D721Med (cell line): ENCODE measurements around the gene MYOCD.

Experiments used
- DNase-seq: peaks from one replicate; pipeline ENCODE4 v3.0.0; 2011; ENCODE audit warnings: low spot score; ENCODE audit not compliant: insufficient read length
- FAIRE-seq: peaks from 2 replicates; lab custom pipeline; 2011; peaks lifted over from hg19 to GRCh38; lab: Jason Lieb, UNC
- TF ChIP-seq, protein P1 (sequence below): IDR thresholded peaks from 2 replicates; pipeline ENCODE4 v1.5.1; 2012; ENCODE audit warnings: mild to moderate bottlenecking, control low read depth; ENCODE audit not compliant: insufficient read depth; ENCODE audit errors: missing control alignments

Gene MYOCD

DNA sequence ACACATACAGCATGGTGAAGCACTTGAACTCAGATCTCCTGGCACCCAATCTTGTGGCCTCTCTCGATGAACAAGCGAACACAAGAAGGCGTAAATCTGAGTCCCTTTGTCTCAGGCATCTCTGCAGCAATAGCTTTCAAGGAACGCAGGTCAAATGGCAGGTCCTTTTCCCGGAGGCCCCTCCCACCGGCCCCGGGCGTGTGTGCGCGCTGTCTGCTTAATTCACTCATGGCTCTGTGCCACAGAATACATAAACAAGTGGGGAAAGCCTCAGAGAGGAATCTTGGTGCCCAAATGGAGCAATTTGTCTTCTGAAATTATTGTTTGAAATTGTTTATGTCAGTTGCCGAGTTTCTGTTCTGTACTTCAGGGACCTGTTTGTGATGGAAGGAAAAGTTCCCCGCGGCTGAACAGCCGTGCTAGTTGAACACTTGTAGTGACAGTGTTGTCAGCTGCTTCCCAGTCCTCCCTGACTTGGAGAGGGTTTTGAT is 14.8 kb downstream of the MYOCD start:
- TF ChIP-seq, protein P1, sequence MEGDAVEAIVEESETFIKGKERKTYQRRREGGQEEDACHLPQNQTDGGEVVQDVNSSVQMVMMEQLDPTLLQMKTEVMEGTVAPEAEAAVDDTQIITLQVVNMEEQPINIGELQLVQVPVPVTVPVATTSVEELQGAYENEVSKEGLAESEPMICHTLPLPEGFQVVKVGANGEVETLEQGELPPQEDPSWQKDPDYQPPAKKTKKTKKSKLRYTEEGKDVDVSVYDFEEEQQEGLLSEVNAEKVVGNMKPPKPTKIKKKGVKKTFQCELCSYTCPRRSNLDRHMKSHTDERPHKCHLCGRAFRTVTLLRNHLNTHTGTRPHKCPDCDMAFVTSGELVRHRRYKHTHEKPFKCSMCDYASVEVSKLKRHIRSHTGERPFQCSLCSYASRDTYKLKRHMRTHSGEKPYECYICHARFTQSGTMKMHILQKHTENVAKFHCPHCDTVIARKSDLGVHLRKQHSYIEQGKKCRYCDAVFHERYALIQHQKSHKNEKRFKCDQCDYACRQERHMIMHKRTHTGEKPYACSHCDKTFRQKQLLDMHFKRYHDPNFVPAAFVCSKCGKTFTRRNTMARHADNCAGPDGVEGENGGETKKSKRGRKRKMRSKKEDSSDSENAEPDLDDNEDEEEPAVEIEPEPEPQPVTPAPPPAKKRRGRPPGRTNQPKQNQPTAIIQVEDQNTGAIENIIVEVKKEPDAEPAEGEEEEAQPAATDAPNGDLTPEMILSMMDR = no peak

DNA sequence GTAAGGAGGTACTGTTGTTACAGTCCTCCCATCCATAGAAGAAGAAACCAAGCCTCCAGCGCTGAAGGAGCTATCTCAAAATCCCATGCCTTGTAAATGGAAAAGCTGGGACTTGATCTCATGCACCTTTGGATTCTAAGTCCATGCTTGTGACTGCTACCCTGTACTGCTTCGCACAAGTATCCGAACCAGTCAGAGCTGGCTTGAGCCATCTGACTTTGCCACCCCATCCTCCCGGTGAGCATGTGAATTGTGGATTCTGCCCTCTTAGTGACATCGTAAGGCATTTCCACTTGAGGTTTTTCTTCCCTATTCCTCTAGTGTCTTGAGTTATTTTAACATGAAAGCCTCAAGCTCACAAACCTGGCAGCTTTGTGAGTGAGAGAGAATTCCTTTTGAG is 15.3 kb downstream of the MYOCD start:
- TF ChIP-seq, protein P1 = no peak
- DNase-seq (no peak), FAIRE-seq (no peak)

More for the DNA sequence above, 14.8 kb downstream of the MYOCD start:
- FAIRE-seq (no peak), DNase-seq (no peak)

DNA sequence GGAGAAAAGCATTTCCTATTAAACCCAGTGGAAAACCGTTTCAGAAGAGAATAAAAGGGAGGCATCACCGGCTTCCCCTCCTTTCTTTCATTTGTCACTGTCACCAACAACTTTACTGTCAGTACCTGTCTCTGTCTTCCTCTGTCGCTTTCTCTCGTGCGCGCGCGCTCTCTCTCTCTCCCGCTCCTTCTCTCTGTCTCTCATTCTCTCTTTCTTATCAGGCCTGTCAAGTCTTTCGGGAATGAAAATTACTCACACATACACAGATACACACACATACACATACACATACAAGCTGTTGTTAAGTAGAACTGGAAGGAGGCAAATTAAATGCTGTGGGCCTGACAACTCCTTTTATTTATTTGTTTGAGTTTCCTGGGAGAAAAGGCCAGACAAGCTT is 17.6 kb downstream of the MYOCD start:
- no peak for FAIRE-seq
- DNase-seq = no peak
- TF ChIP-seq, protein P1 = no peak

- DNase-seq (no peak), FAIRE-seq (no peak)
- TF ChIP-seq, protein P1 = no peak
Observed at GRCh38 chr17:12686486-12686885, 20.8 kb downstream of the MYOCD start.

GRCh38 chr17:12688382-12688781 is 22.7 kb downstream of the MYOCD start:
- no peak for FAIRE-seq
- DNase-seq = no peak
- TF ChIP-seq, protein P1 = no peak

- DNase-seq = no peak
- no peak for FAIRE-seq
- TF ChIP-seq, protein P1 = no peak
Observed at GRCh38 chr17:12691173-12691572, 25.5 kb downstream of the MYOCD start.

DNA sequence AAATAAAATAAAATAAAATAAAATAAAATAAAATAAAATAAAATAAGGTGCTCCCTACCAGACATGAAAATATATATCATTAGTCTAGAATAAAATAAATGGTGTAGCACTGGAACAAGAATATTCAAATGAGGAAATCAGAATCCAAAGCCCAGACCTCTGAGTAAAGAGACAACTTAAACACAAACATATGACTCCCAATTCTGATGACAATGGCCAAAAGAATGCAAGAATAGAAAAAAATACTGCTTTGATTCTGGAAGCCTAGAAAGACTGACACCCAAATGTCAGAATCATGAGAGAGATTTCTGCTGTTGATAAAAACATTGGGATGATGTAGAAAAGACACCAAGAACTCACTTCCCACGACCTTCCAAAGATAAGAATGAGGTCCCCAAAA is 27.9 kb downstream of the MYOCD start:
- FAIRE-seq = no peak
- DNase-seq = no peak
- TF ChIP-seq, protein P1 = no peak
